ENCODE measurements around the gene EYA2.

The EYA2 gene

GRCh38 chr20:47237715-47238114, 343.1 kb downstream of the EYA2 start:
- no peak for DNase-seq
